ENCODE results near the gene SPPL2C. TPM values are rescaled to one million over a fixed set of nuclear protein-coding genes. Genes with fewer than 3 reads are reported as not detected.

Gene SPPL2C, protein sequence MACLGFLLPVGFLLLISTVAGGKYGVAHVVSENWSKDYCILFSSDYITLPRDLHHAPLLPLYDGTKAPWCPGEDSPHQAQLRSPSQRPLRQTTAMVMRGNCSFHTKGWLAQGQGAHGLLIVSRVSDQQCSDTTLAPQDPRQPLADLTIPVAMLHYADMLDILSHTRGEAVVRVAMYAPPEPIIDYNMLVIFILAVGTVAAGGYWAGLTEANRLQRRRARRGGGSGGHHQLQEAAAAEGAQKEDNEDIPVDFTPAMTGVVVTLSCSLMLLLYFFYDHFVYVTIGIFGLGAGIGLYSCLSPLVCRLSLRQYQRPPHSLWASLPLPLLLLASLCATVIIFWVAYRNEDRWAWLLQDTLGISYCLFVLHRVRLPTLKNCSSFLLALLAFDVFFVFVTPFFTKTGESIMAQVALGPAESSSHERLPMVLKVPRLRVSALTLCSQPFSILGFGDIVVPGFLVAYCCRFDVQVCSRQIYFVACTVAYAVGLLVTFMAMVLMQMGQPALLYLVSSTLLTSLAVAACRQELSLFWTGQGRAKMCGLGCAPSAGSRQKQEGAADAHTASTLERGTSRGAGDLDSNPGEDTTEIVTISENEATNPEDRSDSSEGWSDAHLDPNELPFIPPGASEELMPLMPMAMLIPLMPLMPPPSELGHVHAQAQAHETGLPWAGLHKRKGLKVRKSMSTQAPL
- total RNA-seq (2014; rRNA removed; shearing (Covaris generic)) = not detected in 2 replicates
- total RNA-seq (2022) = not detected in 2 replicates
- not detected for Bru-seq, nascent RNA
- BruChase-seq, experiment 1, labeled RNA remaining after a 6-hour chase = not detected
- not detected for BruChase-seq, experiment 2, labeled RNA remaining after a 2-hour chase
- long read RNA-seq = 0 reads

- Histone ChIP-seq H4K20me1 (ENCODE audit: insufficient read depth, low read length) (no peaks in the 10 kb centered on the region), H2AFZ (ENCODE audit: low read length) (no peak within 1 kb of the TSS), H3K36me3 (ENCODE audit: insufficient read depth, low read length) (no peaks in the 10 kb centered on the region), H3K4me1 (ENCODE audit: insufficient read depth, low read length, poor library complexity, severe bottlenecking) (no peaks in the 10 kb centered on the region), H3K4me2 (ENCODE audit: low read length) (no peak within 1 kb of the TSS), H3K27ac (ENCODE audit: low read depth, low read length, poor library complexity, severe bottlenecking) (no peak within 1 kb of the TSS), H3K79me2 (ENCODE audit: insufficient read depth, low read depth, low read length) (no peaks in the 10 kb centered on the region), H3K9me2 (ENCODE audit: insufficient read depth, low read length) (no peaks in the 10 kb centered on the region), H3K4me3 (ENCODE audit: low read depth, low read length, poor library complexity, severe bottlenecking) (no peak within 1 kb of the TSS), H3K9me3 (ENCODE audit: low read length) (no peaks in the 10 kb centered on the region)
- no TSS peak for BruUV-seq (replicated peaks)
- CTCF ChIA-PET (ENCODE audit: unreplicated experiment) = no interaction called here
- DNase-seq (ENCODE audit: low spot score) = no peak
- TF ChIP-seq EZH2phosphoT487 (IDR thresholded peaks at IDR 0.05; ENCODE audit: borderline replicate concordance, low read depth, low read length) = no peak
- TF ChIP-seq CTCF (conservative IDR thresholded peaks at IDR 0.05; ENCODE audit: low read length) = no peak
- intact Hi-C loops (cut with micrococcal nuclease; ENCODE audit: unreplicated experiment) = no loop called here
- POLR2A ChIA-PET = no interaction called here
Observed at GRCh38 chr17:45844695-45845375, at the start of gene SPPL2C. SPPL2C (plus strand) TSS chr17:45844881; CDS start chr17:45844907, 26 bp downstream.

DNA sequence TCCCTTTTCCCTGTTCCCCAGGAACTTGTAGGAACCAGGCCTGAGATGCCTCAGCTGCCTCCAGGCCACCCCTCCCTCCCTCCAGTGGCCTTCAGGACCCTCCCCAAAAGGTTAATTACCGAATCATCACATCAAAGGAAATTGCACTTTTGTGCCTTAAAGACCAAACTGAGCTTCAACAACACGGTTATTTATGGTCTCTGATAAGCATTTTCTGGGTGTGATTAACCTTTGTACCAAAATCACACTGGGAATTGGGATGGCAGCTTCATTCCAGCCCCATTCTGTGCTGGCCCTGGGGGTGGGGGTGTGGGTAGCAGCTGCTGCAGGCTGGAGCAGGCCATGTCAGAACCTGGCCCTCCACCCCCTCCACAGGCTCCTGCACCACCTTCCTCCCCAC lies 43.9 kb upstream of the SPPL2C start:
- no peaks in the 10 kb centered on the region for H3K9me3 ChIP-seq (ENCODE audit: low read length)
- no peaks in the 10 kb centered on the region for H4K20me1 ChIP-seq (ENCODE audit: insufficient read depth, low read length)
- ChIA-PET CTCF (ENCODE audit: unreplicated experiment) (no interaction called here), POLR2A (no interaction called here)
- H3K36me3 ChIP-seq (ENCODE audit: insufficient read depth, low read length) = no peaks in the 10 kb centered on the region
- no peak for TF ChIP-seq EZH2phosphoT487 (IDR thresholded peaks at IDR 0.05; ENCODE audit: borderline replicate concordance, low read depth, low read length)
- no peak for TF ChIP-seq CTCF (conservative IDR thresholded peaks at IDR 0.05; ENCODE audit: low read length)
- no peak overlapping the region for H2AFZ ChIP-seq (ENCODE audit: low read length)
- no peak overlapping the region for H3K27ac ChIP-seq (ENCODE audit: low read depth, low read length, poor library complexity, severe bottlenecking)
- H3K79me2 ChIP-seq (ENCODE audit: insufficient read depth, low read depth, low read length) = no peaks in the 10 kb centered on the region
- no peaks in the 10 kb centered on the region for H3K4me1 ChIP-seq (ENCODE audit: insufficient read depth, low read length, poor library complexity, severe bottlenecking)
- no peaks in the 10 kb centered on the region for H3K9me2 ChIP-seq (ENCODE audit: insufficient read depth, low read length)
- no peak for DNase-seq (ENCODE audit: low spot score)
- intact Hi-C loops (cut with micrococcal nuclease; ENCODE audit: unreplicated experiment) = no loop called here
- BruUV-seq (replicated peaks) = no TSS peak
- H3K4me2 ChIP-seq (ENCODE audit: low read length) = no peak overlapping the region
- no peak overlapping the region for H3K4me3 ChIP-seq (ENCODE audit: low read depth, low read length, poor library complexity, severe bottlenecking)
